GM23338 (cell line): ENCODE data around the gene TMEM209. TPM values are rescaled to one million over a fixed set of nuclear protein-coding genes. Genes with fewer than 3 reads are reported as not detected.

Source experiments
- ATAC-seq: fragments of 200-7000 bp; cut with Tn5 transposase; 3 replicates; pipeline ENCODE4 v1.9.1; 2020
- DNase-seq: peaks from one replicate; pipeline ENCODE4 v3.0.0-alpha.2; 2015; ENCODE audit warnings: low spot score
- H2AFZ ChIP-seq: fragments of 200-600 bp; sonication (generic); 2 replicates; pipeline ENCODE4 v1.8.0; 2016; ENCODE audit warnings: antibody characterized with exemption, mild to moderate bottlenecking, moderate library complexity
- H3F3A ChIP-seq: fragments of 200-600 bp; sonication (generic); replicated peaks from 2 replicates; pipeline ENCODE4 v1.8.0; 2017; ENCODE audit warnings: antibody characterized with exemption, mixed run types, low read depth
- H3K27ac ChIP-seq: fragments of 200-600 bp; sonication (generic); 2 replicates; pipeline ENCODE4 v1.6.1; 2016; ENCODE audit warnings: low read depth
- H3K27me3 ChIP-seq: fragments of 200-600 bp; sonication (generic); 2 replicates; pipeline ENCODE4 v1.8.0; 2016; ENCODE audit warnings: mild to moderate bottlenecking, mixed run types, moderate library complexity; ENCODE audit not compliant: insufficient read depth
- H3K36me3 ChIP-seq: fragments of 200-600 bp; sonication (generic); 2 replicates; pipeline ENCODE4 v1.8.0; 2016; ENCODE audit warnings: mild to moderate bottlenecking; ENCODE audit not compliant: insufficient read depth
- H3K4me1 ChIP-seq: fragments of 200-600 bp; sonication (generic); 2 replicates; pipeline ENCODE4 v1.8.0; 2016; ENCODE audit warnings: mild to moderate bottlenecking, moderate library complexity; ENCODE audit not compliant: insufficient read depth
- H3K4me2 ChIP-seq: fragments of 200-600 bp; sonication (generic); 2 replicates; pipeline ENCODE4 v1.7.1; 2017; ENCODE audit warnings: mixed run types
- H3K4me3 ChIP-seq: fragments of 200-600 bp; sonication (generic); 2 replicates; pipeline ENCODE4 v1.6.1; 2016; ENCODE audit warnings: mixed run types
- H3K79me2 ChIP-seq: fragments of 200-600 bp; sonication (generic); replicated peaks from 2 replicates; pipeline ENCODE4 v1.8.0; 2017; ENCODE audit warnings: mild to moderate bottlenecking; ENCODE audit not compliant: insufficient read depth
- H3K9me2 ChIP-seq: fragments of 200-600 bp; sonication (generic); 2 replicates; pipeline ENCODE4 v1.8.0; 2017; ENCODE audit not compliant: insufficient read depth
- H4K20me1 ChIP-seq: fragments of 200-600 bp; sonication (generic); replicated peaks from 2 replicates; pipeline ENCODE4 v1.8.0; 2017; ENCODE audit warnings: mild to moderate bottlenecking; ENCODE audit not compliant: insufficient read depth
- H3K27ac Mint-ChIP-seq: 2 replicates; pipeline ENCODE4 v1.8.0; 2020; ENCODE audit warnings: inconsistent platforms, mild to moderate bottlenecking, moderate library complexity, mixed read lengths
- H3K27me3 Mint-ChIP-seq: 3 replicates; pipeline ENCODE4 v1.8.0; 2022; ENCODE audit warnings: low read depth, mild to moderate bottlenecking, moderate library complexity, mixed read lengths, inconsistent platforms; ENCODE audit not compliant: insufficient read depth, poor library complexity
- H3K36me3 Mint-ChIP-seq: 3 replicates; pipeline ENCODE4 v1.8.0; 2021; ENCODE audit warnings: low read depth, mild to moderate bottlenecking, inconsistent platforms, moderate library complexity, mixed read lengths
- H3K4me1 Mint-ChIP-seq: 3 replicates; pipeline ENCODE4 v1.8.0; 2020; ENCODE audit warnings: mild to moderate bottlenecking, inconsistent platforms, mixed read lengths
- H3K4me3 Mint-ChIP-seq: 3 replicates; pipeline ENCODE4 v1.8.0; 2021; ENCODE audit warnings: moderate library complexity, mild to moderate bottlenecking, inconsistent platforms, mixed read lengths
- H3K9me3 Mint-ChIP-seq: 3 replicates; pipeline ENCODE4 v1.8.0; 2020; ENCODE audit warnings: moderate library complexity, mild to moderate bottlenecking, inconsistent platforms, mixed read lengths
- CREB1 ChIP-seq: fragments of 250-450 bp; sonication (Bioruptor Pico); IDR thresholded peaks from 2 replicates; pipeline ENCODE4 v1.5.0; 2020; ENCODE audit warnings: low read depth, mild to moderate bottlenecking, moderate library complexity
- EZH2 ChIP-seq: fragments of 200-600 bp; sonication (generic); IDR thresholded peaks from one replicate; pipeline ENCODE4 v1.8.0; 2017; ENCODE audit warnings: antibody characterized with exemption, mild to moderate bottlenecking, low read depth; ENCODE audit not compliant: unreplicated experiment
- EZH2phosphoT487 ChIP-seq: fragments of 200-600 bp; sonication (generic); IDR thresholded peaks from one replicate; pipeline ENCODE4 v1.8.1; 2018; ENCODE audit warnings: antibody characterized with exemption; ENCODE audit not compliant: unreplicated experiment
- JUNB ChIP-seq: IDR thresholded peaks from one replicate; pipeline ENCODE4 v1.6.1; 2016; ENCODE audit warnings: antibody characterized with exemption; ENCODE audit not compliant: unreplicated experiment
- STAT1 ChIP-seq: IDR thresholded peaks from one replicate; pipeline ENCODE4 v1.6.1; 2016; ENCODE audit warnings: antibody characterized with exemption; ENCODE audit not compliant: unreplicated experiment
- polyA plus RNA-seq: library from polyadenylated mRNA; unstranded; fragments of >200 nt; fragmentation: Nextera tagmentation; extraction: Ambion mirVana; gene quantifications from 2 replicates; pipeline ENCODE4 v1.2.1, GENCODE V29; 2016
- total RNA-seq: library from RNA; depleted of rRNA; stranded (reverse); fragments of >200 nt; shearing (Covaris generic); gene quantifications from 2 replicates; pipeline ENCODE4 v1.2.3, GENCODE V29; 2014
- TF ChIP-seq, protein P1 (sequence below): fragments of 250-450 bp; sonication (Bioruptor Pico); IDR thresholded peaks from 2 replicates; pipeline ENCODE4 v1.5.0; 2020; ENCODE audit warnings: mild to moderate bottlenecking, moderate library complexity
- TF ChIP-seq, protein P2 (sequence below): IDR thresholded peaks from 2 replicates; pipeline ENCODE4 v1.6.1; 2016; ENCODE audit warnings: antibody characterized with exemption

Gene TMEM209
- total and polyA plus RNA-seq, 2 experiments from 2014 or later: 18.6 to 26.2 TPM

DNA sequence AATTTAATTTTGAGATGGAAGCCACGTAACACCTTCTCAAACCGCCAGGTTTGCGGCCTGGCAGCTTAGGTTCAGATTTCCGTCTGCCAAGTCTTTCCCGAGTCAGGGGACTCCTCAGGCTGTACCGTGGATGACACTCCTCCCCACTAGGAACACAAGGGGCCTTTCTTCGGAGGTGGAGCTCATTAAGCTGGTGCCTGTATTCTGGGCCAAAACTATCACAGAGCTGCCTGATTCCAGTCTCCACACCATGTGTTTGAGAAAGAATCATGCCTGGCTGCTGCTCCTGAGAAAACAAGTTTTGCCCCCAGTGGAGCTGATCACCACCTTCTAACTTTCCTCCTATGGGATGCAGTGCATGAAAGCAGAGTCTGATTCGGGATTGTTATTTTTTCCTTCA, 44.8 kb downstream of the TMEM209 start (continued):
- TF ChIP-seq, protein P1, sequence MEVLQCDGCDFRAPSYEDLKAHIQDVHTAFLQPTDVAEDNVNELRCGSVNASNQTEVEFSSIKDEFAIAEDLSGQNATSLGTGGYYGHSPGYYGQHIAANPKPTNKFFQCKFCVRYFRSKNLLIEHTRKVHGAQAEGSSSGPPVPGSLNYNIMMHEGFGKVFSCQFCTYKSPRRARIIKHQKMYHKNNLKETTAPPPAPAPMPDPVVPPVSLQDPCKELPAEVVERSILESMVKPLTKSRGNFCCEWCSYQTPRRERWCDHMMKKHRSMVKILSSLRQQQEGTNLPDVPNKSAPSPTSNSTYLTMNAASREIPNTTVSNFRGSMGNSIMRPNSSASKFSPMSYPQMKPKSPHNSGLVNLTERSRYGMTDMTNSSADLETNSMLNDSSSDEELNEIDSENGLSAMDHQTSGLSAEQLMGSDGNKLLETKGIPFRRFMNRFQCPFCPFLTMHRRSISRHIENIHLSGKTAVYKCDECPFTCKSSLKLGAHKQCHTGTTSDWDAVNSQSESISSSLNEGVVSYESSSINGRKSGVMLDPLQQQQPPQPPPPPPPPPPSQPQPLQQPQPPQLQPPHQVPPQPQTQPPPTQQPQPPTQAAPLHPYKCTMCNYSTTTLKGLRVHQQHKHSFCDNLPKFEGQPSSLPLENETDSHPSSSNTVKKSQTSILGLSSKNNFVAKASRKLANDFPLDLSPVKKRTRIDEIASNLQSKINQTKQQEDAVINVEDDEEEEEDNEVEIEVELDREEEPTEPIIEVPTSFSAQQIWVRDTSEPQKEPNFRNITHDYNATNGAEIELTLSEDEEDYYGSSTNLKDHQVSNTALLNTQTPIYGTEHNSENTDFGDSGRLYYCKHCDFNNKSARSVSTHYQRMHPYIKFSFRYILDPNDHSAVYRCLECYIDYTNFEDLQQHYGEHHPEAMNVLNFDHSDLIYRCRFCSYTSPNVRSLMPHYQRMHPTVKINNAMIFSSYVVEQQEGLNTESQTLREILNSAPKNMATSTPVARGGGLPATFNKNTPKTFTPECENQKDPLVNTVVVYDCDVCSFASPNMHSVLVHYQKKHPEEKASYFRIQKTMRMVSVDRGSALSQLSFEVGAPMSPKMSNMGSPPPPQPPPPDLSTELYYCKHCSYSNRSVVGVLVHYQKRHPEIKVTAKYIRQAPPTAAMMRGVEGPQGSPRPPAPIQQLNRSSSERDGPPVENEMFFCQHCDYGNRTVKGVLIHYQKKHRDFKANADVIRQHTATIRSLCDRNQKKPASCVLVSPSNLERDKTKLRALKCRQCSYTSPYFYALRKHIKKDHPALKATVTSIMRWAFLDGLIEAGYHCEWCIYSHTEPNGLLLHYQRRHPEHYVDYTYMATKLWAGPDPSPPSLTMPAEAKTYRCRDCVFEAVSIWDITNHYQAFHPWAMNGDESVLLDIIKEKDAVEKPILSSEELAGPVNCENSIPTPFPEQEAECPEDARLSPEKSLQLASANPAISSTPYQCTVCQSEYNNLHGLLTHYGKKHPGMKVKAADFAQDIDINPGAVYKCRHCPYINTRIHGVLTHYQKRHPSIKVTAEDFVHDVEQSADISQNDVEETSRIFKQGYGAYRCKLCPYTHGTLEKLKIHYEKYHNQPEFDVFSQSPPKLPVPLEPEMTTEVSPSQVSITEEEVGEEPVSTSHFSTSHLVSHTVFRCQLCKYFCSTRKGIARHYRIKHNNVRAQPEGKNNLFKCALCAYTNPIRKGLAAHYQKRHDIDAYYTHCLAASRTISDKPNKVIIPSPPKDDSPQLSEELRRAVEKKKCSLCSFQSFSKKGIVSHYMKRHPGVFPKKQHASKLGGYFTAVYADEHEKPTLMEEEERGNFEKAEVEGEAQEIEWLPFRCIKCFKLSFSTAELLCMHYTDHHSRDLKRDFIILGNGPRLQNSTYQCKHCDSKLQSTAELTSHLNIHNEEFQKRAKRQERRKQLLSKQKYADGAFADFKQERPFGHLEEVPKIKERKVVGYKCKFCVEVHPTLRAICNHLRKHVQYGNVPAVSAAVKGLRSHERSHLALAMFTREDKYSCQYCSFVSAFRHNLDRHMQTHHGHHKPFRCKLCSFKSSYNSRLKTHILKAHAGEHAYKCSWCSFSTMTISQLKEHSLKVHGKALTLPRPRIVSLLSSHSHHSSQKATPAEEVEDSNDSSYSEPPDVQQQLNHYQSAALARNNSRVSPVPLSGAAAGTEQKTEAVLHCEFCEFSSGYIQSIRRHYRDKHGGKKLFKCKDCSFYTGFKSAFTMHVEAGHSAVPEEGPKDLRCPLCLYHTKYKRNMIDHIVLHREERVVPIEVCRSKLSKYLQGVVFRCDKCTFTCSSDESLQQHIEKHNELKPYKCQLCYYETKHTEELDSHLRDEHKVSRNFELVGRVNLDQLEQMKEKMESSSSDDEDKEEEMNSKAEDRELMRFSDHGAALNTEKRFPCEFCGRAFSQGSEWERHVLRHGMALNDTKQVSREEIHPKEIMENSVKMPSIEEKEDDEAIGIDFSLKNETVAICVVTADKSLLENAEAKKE: no peak
- TF ChIP-seq STAT1: no peak
- TF ChIP-seq, protein P2, sequence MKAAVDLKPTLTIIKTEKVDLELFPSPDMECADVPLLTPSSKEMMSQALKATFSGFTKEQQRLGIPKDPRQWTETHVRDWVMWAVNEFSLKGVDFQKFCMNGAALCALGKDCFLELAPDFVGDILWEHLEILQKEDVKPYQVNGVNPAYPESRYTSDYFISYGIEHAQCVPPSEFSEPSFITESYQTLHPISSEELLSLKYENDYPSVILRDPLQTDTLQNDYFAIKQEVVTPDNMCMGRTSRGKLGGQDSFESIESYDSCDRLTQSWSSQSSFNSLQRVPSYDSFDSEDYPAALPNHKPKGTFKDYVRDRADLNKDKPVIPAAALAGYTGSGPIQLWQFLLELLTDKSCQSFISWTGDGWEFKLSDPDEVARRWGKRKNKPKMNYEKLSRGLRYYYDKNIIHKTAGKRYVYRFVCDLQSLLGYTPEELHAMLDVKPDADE: no peak
- TF ChIP-seq EZH2: no peak
- no peak for TF ChIP-seq JUNB
- no peak for TF ChIP-seq EZH2phosphoT487
- no peak for TF ChIP-seq CREB1 (CRISPR knock-in tag)

DNA sequence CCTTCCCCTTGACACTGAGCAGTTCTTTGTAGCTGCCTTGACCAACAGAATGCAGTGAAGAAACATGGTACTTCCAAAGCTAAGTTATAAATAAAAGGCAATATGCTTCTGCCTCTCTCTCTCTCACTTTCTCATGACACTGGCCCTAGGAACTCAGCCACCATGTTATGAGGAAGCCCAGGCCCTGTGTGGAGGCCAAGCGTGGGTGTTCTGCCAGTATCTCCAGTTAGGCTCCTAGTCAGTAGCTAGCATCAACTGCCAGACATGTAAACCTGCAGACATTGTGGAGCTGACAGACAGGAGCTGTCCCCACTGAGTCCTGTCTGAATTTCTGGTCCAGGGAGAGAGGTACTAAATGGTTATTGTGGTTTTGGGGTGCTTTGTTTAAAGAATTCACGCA, 45.2 kb downstream of the TMEM209 start:
- Histone ChIP-seq H4K20me1 (no peaks in the 10 kb centered on the region), H3K4me1 (no peaks in the 10 kb centered on the region), H3K9me2 (no peaks in the 10 kb centered on the region), H3K27ac (no peak overlapping the region), H3K79me2 (no peaks in the 10 kb centered on the region), H2AFZ (no peak overlapping the region), H3K36me3 (no peaks in the 10 kb centered on the region), H3F3A (0 out of 2 replicates have a peak, but pooled peaks cover 2% of the 10 kb centered on the region), H3K4me2 (no peak overlapping the region), H3K27me3 (no peaks in the 10 kb centered on the region), H3K4me3 (no peak overlapping the region)
- H3K27ac Mint-ChIP-seq: no peak overlapping the region
- H3K4me3 Mint-ChIP-seq: no peak overlapping the region
- DNase-seq: no peak
- ATAC-seq: no peak
- H3K9me3 Mint-ChIP-seq: peaks cover 14% of the 10 kb centered on the region
- peaks cover 8% of the 10 kb centered on the region for H3K27me3 Mint-ChIP-seq
- H3K36me3 Mint-ChIP-seq: peaks cover 66% of the 10 kb centered on the region
- H3K4me1 Mint-ChIP-seq: no peaks in the 10 kb centered on the region
- no peak for TF ChIP-seq STAT1
- TF ChIP-seq, protein P1: no peak
- no peak for TF ChIP-seq CREB1 (CRISPR knock-in tag)
